SIG-M5 (cell line): ENCODE data around the gene BCO2.
A peak's percentile ranks its signal among the peaks of the same experiment; 100 is the strongest.

Experiments used
- DNase-seq: peaks from one replicate; lab custom pipeline; 2025; lab: John Stamatoyannopoulos, UW

Gene BCO2

GRCh38 chr11:112215621-112216020 is 40.3 kb downstream of the BCO2 start:
- no peak for DNase-seq

- no peak for DNase-seq
These were observed 41.3 kb downstream of the BCO2 start for GRCh38 chr11:112216561-112217105.

- no peak for DNase-seq
These were observed 44.3 kb downstream of the BCO2 start for GRCh38 chr11:112219476-112220232.

- DNase-seq: no peak
These were observed 46.0 kb downstream of the BCO2 start for GRCh38 chr11:112221274-112221835.

- no peak for DNase-seq
These were observed 47.0 kb downstream of the BCO2 start for GRCh38 chr11:112222303-112222702.

GRCh38 chr11:112223121-112223520 is 47.8 kb downstream of the BCO2 start:
- DNase-seq: no peak

GRCh38 chr11:112223754-112224532 is 48.6 kb downstream of the BCO2 start:
- no peak for DNase-seq

- DNase-seq: no peak
These were observed 50.4 kb downstream of the BCO2 start for GRCh38 chr11:112225753-112226061.

- peak; percentile 23 for DNase-seq
These were observed 50.9 kb downstream of the BCO2 start, which contains the start of gene PTS for GRCh38 chr11:112226062-112226830. TSS of gene PTS (plus strand) at chr11:112226428. CDS start at chr11:112226444, 16 bp downstream.

GRCh38 chr11:112226831-112227401 is 51.6 kb downstream of the BCO2 start:
- no peak for DNase-seq

GRCh38 chr11:112227471-112227870 is 52.2 kb downstream of the BCO2 start:
- no peak for DNase-seq

GRCh38 chr11:112228706-112229105 is 53.4 kb downstream of the BCO2 start:
- no peak for DNase-seq

GRCh38 chr11:112229159-112229558 is 53.8 kb downstream of the BCO2 start:
- DNase-seq: no peak

- no peak for DNase-seq
These were observed 54.6 kb downstream of the BCO2 start for GRCh38 chr11:112229746-112230433.

- no peak for DNase-seq
These were observed 56.6 kb downstream of the BCO2 start for GRCh38 chr11:112231952-112232351.

- DNase-seq: no peak
These were observed 60.6 kb downstream of the BCO2 start for GRCh38 chr11:112235750-112236390.

- no peak for DNase-seq
These were observed 62.1 kb downstream of the BCO2 start for GRCh38 chr11:112237451-112237850.

GRCh38 chr11:112238041-112238440 is 62.7 kb downstream of the BCO2 start:
- DNase-seq: no peak

GRCh38 chr11:112241486-112241885 is 66.2 kb downstream of the BCO2 start:
- no peak for DNase-seq

- DNase-seq: no peak
These were observed 71.9 kb downstream of the BCO2 start for GRCh38 chr11:112247201-112247600.

GRCh38 chr11:112248201-112248600 is 72.9 kb downstream of the BCO2 start:
- DNase-seq: no peak
